NCI-H510A treated with DMSO at 0.1 percent for 48 hours (cell line): ENCODE measurements around the gene EIF1B.

Experiments
- DNase-seq: peaks from one replicate; lab custom pipeline; 2025; lab: John Stamatoyannopoulos, UW

EIF1B gene

DNA sequence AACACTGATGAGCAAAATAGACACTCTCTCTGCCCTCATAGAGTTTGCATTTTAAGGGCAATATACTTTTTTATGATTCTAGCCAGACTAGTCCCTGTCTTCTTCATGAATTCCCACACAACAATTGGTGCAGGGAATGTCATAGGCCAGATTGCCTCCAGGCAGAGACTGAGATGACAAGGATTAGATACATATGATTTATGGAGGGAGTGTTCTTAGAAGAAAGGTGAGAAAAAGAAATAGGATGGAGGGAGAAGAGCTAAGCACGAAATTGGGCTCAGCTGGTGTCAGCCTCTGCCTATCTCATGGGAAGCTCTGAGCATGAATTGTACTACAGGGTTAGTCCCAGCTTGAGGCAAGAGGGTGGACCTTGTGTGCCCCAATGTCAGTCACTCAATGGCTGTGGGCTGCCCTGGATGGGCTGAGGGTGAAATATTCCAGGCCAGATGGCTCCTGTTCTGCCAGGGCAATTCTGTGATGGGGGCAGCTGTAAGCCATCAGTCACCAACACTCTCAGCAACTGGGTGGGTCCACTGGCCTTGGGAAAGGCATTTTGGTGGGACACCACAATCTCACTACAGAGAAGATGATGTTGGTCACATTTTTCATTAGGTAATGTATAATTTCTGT is 31.1 kb downstream of the EIF1B start:
- no peak for DNase-seq

GRCh38 chr3:40341671-40342070 is 32.2 kb downstream of the EIF1B start:
- no peak for DNase-seq

DNA sequence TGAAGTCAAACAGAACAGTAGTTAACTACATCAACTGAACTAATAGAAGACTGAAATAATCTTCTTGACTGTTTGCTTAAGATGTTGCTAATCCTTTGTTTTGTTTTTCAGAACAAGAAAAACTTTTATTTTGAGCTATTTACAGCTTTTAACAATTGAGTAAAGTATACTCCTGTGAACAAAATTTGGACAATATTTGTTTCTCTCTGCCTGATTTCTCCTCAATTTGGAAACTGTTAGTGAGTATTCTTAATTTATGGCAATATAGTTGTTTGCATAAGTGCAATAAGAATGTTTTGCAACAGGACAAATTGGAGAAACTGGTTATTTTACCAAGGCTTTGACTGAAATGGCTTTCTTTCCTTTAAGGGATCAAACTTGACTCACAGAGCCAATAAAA is 41.0 kb downstream of the EIF1B start:
- no peak for DNase-seq

DNA sequence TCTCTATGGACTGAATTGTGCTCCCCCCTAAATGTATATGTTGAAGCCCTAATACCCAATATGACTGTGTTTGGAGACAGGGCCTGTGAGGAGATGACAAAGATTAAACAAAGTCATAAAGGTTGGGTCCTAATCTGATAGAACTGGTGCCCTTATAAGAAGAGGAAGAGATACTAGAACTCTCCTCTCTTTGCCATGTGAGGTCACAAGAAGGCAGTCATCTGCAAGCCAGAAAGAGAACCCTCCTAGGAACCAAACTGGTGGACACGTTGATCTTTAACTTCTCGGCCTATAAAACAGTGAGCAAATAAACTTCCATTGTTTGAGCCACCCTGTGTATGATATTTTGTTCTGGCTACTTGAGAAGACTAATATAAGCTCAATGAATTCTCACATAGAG is 45.9 kb downstream of the EIF1B start:
- no peak for DNase-seq

GRCh38 chr3:40358454-40358853 is 48.9 kb downstream of the EIF1B start:
- DNase-seq, result no peak
